WERI-Rb-1 (cell line): Measurements from ENCODE around the gene PIP5K1C.

Experiments used
- DNase-seq: peaks from one replicate; pipeline ENCODE4 v3.0.0-alpha.2; 2020
- H3K27ac ChIP-seq: fragments of 250-450 bp; sonication (Bioruptor Pico); 2 replicates; pipeline ENCODE4 v1.5.1; 2020; ENCODE audit warnings: mild to moderate bottlenecking, moderate library complexity
- H3K27me3 ChIP-seq: fragments of 250-450 bp; sonication (Bioruptor Pico); 2 replicates; pipeline ENCODE4 v1.5.1; 2021; ENCODE audit warnings: mild to moderate bottlenecking, low read depth, moderate library complexity; ENCODE audit not compliant: insufficient read depth, severe bottlenecking
- H3K36me3 ChIP-seq: fragments of 250-450 bp; sonication (Bioruptor Pico); 2 replicates; pipeline ENCODE4 v1.5.1; 2020; ENCODE audit warnings: mild to moderate bottlenecking, moderate library complexity
- H3K4me3 ChIP-seq: 2 replicates; pipeline ENCODE4 v1.5.1; 2011; ENCODE audit warnings: low read depth, mild to moderate bottlenecking, control low read depth, low read length
- H3K9me3 ChIP-seq: fragments of 250-450 bp; sonication (Bioruptor Pico); 2 replicates; pipeline ENCODE4 v1.5.1; 2021; ENCODE audit warnings: mild to moderate bottlenecking, moderate library complexity; ENCODE audit not compliant: severe bottlenecking
- CTCF ChIP-seq: IDR thresholded peaks from 2 replicates; pipeline ENCODE4 v1.5.1; 2011; ENCODE audit warnings: low read depth, mild to moderate bottlenecking, control low read depth, inconsistent platforms, low read length

The PIP5K1C gene

GRCh38 chr19:3698386-3698950, 1.8 kb downstream of the PIP5K1C start:
- Histone ChIP-seq H3K36me3 (peaks cover 34% of the 10 kb centered on the region), H3K9me3 (no peaks in the 10 kb centered on the region), H3K27me3 (no peaks in the 10 kb centered on the region), H3K27ac (peak overlapping the region; percentile 58), H3K4me3 (no peak overlapping the region)
- no peak for DNase-seq
- no peak for TF ChIP-seq CTCF

- TF ChIP-seq CTCF = no peak
- no peak overlapping the region for H3K4me3 ChIP-seq
- H3K9me3 ChIP-seq = no peaks in the 10 kb centered on the region
- DNase-seq = no peak
- no peaks in the 10 kb centered on the region for H3K27me3 ChIP-seq
- H3K27ac ChIP-seq = peak overlapping the region; percentile 58
- H3K36me3 ChIP-seq = peaks cover 37% of the 10 kb centered on the region
Observed at GRCh38 chr19:3697671-3698385, 2.4 kb downstream of the PIP5K1C start.

GRCh38 chr19:3697094-3697493, 3.2 kb downstream of the PIP5K1C start:
- Histone ChIP-seq H3K27ac (no peak overlapping the region), H3K27me3 (no peaks in the 10 kb centered on the region), H3K4me3 (no peak overlapping the region), H3K9me3 (no peaks in the 10 kb centered on the region), H3K36me3 (peaks cover 41% of the 10 kb centered on the region)
- no peak for TF ChIP-seq CTCF
- DNase-seq = no peak

- H3K27me3 ChIP-seq = no peaks in the 10 kb centered on the region
- TF ChIP-seq CTCF = no peak
- peaks cover 46% of the 10 kb centered on the region for H3K36me3 ChIP-seq
- no peaks in the 10 kb centered on the region for H3K9me3 ChIP-seq
- DNase-seq = no peak
- H3K27ac ChIP-seq = no peak overlapping the region
- H3K4me3 ChIP-seq = no peak overlapping the region
Observed at GRCh38 chr19:3696660-3696995, 3.6 kb downstream of the PIP5K1C start.

GRCh38 chr19:3695986-3696659, 4.1 kb downstream of the PIP5K1C start:
- DNase-seq = no peak
- H3K9me3 ChIP-seq = no peaks in the 10 kb centered on the region
- H3K36me3 ChIP-seq = peaks cover 51% of the 10 kb centered on the region
- no peak overlapping the region for H3K27ac ChIP-seq
- no peak overlapping the region for H3K4me3 ChIP-seq
- no peaks in the 10 kb centered on the region for H3K27me3 ChIP-seq
- no peak for TF ChIP-seq CTCF
